AG09319 (cell line): ENCODE measurements around the gene SGSH.

ENCODE experiments used
- DNase-seq: peaks from one replicate; pipeline ENCODE4 v3.0.0-alpha.2; 2010; ENCODE audit warnings: low read depth; ENCODE audit errors: extremely low read depth
- CTCF ChIP-seq: IDR thresholded peaks from 2 replicates; pipeline ENCODE4 v1.5.1; 2011; ENCODE audit warnings: low read depth, mild to moderate bottlenecking, inconsistent platforms, low read length, moderate library complexity

SGSH gene

GRCh38 chr17:80181431-80181830 lies 38.7 kb downstream of the SGSH start:
- DNase-seq = no peak
- no peak for TF ChIP-seq CTCF

GRCh38 chr17:80180192-80180591 lies 39.9 kb downstream of the SGSH start:
- DNase-seq = no peak
- TF ChIP-seq CTCF = no peak

- no peak for DNase-seq
- TF ChIP-seq CTCF = no peak
These were observed 42.0 kb downstream of the SGSH start for GRCh38 chr17:80177986-80178595.

GRCh38 chr17:80176757-80177156 lies 43.4 kb downstream of the SGSH start:
- no peak for DNase-seq
- no peak for TF ChIP-seq CTCF

- TF ChIP-seq CTCF = no peak
- DNase-seq = no peak
These were observed 46.2 kb downstream of the SGSH start for GRCh38 chr17:80173916-80174315.

- no peak for TF ChIP-seq CTCF
- no peak for DNase-seq
These were observed 47.0 kb downstream of the SGSH start for GRCh38 chr17:80173126-80173525.

GRCh38 chr17:80171681-80172080 lies 48.5 kb downstream of the SGSH start:
- TF ChIP-seq CTCF = no peak

More at GRCh38 chr17:80171681-80172080, 48.5 kb downstream of the SGSH start:
- no peak for DNase-seq
